Stimulated activated CD4-positive, alpha-beta T cell treated with anti-CD3 and anti-CD28 coated beads, Interleukin-2, amount 100 ng/mL, for 48 hours (primary cell): ENCODE measurements around the gene RRBP1.

Source experiments
- DNase-seq, 2 donors: peaks; one replicate each; pipeline ENCODE4 v3.0.0-alpha.2; 2020

The RRBP1 gene

GRCh38 chr20:17679941-17680835 is 1.9 kb downstream of the RRBP1 start:
- no peak for DNase-seq

DNA sequence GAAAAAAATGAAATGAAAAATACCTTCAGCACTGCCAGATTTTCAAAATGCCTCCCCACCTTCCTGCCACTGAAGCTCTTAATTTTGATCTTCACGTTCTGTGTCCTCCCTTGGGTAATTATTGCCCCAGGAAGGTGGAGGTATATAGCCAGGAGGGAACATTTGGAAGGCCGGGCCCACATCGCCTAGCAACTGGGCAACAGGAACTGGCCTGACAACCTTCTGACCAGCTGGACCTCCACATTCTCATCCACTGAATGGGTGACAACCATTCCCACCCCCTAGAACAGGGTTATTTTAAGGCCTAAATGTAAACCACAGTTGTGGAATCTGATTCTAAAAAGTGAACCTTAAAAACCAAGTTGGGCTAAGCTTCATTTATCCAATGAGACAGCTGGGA is 3.2 kb downstream of the RRBP1 start:
- no peak for DNase-seq

DNA sequence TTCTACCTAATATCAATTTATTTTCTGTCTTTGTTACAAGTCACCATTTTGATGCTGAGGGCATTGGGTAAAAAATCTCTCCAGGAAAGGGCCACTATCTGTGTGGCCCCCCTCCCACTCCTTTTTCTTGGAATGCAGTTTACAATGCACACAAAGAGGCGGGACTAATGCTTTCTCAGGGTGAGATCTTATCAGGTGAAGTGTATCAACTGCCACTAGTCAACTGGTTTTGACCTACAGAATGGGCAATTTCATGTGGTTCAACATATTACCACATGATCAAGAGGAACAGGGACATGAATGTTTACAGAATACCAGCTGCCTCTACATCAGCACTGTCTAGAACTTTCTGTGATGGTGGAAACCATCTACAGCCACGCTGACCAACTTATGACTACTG is 3.7 kb downstream of the RRBP1 start:
- DNase-seq = no peak

DNA sequence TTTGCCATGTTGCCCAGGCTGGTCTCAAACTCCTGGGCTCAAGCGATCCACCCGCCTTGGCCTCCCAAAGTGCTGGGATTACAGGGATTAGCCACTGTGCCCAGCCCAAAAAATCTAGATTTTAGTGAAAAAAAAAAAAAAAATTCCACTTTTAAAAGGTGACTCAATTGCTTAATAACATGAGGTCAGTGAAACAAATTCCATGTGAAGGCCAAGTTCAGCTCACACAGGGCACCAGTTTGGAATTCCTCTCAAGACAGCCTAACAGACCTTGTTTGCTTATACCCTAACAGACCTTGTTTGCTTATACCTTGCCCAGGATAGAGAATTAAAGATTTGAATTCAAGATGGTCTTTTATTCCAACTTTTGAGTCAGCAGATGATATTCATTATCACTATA is 5.1 kb downstream of the RRBP1 start:
- no peak for DNase-seq

DNA sequence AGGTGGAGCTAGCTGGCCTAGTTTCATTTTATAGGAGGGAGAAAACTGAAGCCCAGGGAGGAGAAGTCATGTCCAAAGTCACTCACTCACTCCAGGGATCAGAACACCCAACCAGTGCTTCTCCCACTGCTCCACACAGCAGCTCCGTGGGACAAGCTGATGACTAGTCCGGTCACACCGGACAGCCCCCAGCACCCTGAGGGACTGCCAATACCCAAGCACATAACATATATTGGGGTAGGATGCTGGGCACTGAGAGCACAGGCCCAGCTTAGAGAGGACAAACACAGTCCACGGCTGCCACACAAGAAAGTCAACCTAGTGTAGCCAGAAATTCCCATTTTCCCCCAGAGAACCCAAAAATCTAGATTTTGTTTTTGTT is 5.7 kb downstream of the RRBP1 start:
- DNase-seq = no peak

DNA sequence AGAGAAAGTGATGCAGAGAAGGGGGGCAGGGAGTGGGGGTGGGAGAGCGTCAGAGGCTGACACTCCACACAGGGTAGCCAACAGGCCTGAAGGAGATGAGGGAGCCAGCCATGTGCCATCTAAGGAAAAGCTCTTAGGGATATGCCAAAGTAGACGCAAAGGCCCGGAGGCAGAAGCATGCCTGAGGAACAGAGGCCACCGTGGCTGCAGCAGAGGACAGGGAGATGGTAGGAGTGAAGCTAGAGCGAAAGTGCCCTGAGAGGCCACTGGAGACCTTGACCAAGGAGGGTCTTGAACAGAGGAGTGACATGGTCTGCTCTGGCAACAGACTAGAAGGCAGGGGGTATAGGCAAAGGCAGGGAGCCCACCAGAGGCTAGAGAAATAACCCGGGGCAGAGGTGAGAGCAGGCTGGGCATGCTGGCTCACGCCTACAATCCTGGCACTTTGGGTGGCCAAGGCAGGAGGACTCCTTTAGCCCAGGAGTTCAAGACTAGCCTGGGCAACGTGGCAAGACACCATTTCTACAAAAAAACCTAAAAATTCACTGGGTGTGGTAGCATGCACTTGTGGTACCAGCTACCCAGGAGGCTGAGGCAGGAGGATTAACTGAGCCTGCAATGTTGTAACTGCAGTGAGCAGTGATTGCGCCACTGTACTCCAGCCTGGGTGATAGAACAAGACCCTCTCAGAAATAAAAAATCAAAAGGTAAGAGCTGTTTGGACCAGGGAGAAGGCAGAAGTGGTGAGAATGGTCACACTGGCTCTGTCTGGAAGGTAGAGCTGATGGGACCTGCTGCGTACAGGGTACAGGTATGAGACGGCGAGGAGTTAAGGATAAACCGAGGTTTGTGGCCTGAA is 6.3 kb downstream of the RRBP1 start:
- DNase-seq = no peak

GRCh38 chr20:17674722-17675518 is 7.1 kb downstream of the RRBP1 start:
- DNase-seq = no peak

- DNase-seq = no peak
Observed at GRCh38 chr20:17673084-17673483, 9.0 kb downstream of the RRBP1 start.

- DNase-seq = no peak
Observed at GRCh38 chr20:17671565-17671964, 10.5 kb downstream of the RRBP1 start.

- DNase-seq = no peak
Observed at GRCh38 chr20:17671011-17671410, 11.0 kb downstream of the RRBP1 start.

- no peak for DNase-seq
Observed at GRCh38 chr20:17669306-17669931, 12.6 kb downstream of the RRBP1 start.

- no peak for DNase-seq
Observed at GRCh38 chr20:17668432-17668831, 13.6 kb downstream of the RRBP1 start.

DNA sequence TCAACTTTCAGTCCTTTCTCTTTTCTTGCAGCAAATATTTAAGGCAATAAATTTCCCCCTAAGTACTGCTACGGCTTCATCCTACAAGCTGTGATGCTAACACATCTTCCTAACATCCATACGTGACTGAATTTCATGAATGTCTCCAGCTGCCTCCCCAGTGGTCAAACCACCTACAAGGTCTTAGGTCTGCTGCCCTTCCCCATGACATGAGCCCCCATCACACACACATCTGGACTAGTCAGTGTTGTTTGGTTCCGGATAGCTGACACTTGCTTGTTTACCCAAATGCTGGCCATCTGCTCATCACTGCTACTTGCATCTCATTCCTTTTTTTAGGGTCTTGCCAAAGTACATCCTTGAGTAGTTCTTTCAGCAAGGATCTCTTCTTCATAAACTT is 14.6 kb downstream of the RRBP1 start:
- DNase-seq = no peak

GRCh38 chr20:17666481-17666880 is 15.6 kb downstream of the RRBP1 start:
- no peak for DNase-seq

DNA sequence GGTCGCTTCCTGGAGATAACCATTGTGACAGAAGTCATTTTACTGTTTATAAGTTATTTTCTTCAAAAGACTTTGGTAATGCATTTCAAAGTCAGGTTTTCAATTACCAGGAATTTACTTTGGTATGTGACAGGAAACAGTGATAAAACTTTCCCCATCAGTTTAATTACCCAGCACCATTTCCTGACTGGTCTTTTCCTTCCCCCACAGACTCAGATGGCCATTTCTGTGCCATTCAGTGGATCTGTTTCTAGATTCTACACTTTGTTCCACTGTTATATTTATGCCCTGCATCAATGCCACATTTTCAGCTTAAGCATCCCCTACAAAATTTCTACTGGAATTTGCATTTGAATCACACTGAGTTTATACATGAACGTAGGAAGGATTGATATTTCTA is 16.3 kb downstream of the RRBP1 start:
- DNase-seq = no peak

DNA sequence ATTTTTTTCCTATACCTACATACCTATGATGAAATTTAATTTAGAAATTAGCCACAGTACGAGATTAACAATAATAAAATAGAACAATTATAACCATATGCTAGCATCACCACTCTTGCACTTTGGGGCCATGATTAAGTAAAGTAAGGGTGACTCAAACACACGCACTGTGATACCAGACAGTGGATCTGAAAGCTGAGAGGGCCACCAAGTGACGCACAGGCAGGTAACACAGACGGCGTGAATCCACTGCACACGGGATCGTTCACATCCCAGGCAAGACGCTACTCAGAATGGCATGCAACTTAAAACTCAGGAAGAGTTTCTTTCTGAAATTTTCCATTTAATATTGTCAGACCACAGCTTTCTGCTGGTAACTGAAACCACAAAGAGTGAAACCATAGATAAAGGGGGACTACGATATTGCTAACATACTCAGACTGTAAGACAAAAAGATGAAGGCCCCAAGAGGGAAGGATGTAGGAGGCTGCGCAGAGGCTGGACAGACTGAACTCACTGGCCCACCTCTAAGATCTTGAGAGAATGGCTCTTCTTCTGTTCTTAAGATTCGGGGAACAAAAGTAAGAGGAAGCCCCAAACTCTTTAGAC is 17.9 kb downstream of the RRBP1 start:
- DNase-seq = no peak

DNA sequence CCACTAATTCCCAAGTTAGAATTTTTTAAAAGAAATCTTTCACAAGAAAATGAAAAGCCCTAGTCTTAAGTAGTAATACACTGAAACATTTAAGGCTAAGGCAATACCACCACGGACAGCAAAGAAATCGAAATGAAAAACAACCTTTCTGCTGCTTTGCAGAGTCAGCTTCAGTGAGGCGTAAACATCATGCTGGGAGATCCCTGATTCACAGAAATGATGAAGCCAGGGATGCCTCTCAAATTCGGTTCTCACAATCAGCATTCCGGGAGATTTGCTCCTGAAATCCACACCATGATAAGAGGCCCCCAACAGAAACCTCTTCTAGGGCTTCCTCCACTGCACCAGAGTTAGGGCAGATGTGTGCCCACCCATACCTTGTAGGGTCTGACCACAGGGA is 18.6 kb downstream of the RRBP1 start:
- DNase-seq = no peak

- DNase-seq = no peak
Observed at GRCh38 chr20:17663040-17663399, 19.0 kb downstream of the RRBP1 start.

GRCh38 chr20:17662333-17663039 is 19.6 kb downstream of the RRBP1 start:
- no peak for DNase-seq

- no peak for DNase-seq
Observed at GRCh38 chr20:17661121-17661744, 20.8 kb downstream of the RRBP1 start.

- no peak for DNase-seq
Observed at GRCh38 chr20:17660667-17661066, 21.4 kb downstream of the RRBP1 start.
